NT2/D1 (cell line): ENCODE results near the gene SND1.

Experiments used
- SUZ12 ChIP-seq: IDR thresholded peaks from 2 replicates; pipeline ENCODE4 v1.6.1; 2011; ENCODE audit not compliant: insufficient read length, insufficient read depth; ENCODE audit errors: extremely low read depth
- YY1 ChIP-seq: IDR thresholded peaks from 2 replicates; pipeline ENCODE4 v1.6.1; 2011; ENCODE audit not compliant: insufficient read length, insufficient read depth

- TF ChIP-seq YY1 = no peak
- no peak for TF ChIP-seq SUZ12
Observed at GRCh38 chr7:128094686-128095085, 442.7 kb downstream of the SND1 start.
